Measurements from ENCODE around the gene CAMK1D. TPM values are rescaled to one million over a fixed set of nuclear protein-coding genes. Genes with fewer than 3 reads are reported as not detected.

Gene CAMK1D
- total and polyA plus RNA-seq, 2 donors (not counting 3 experiments of a cell fraction or from before 2014, with no cell fraction given): 0.37 to 4.2 TPM

DNA sequence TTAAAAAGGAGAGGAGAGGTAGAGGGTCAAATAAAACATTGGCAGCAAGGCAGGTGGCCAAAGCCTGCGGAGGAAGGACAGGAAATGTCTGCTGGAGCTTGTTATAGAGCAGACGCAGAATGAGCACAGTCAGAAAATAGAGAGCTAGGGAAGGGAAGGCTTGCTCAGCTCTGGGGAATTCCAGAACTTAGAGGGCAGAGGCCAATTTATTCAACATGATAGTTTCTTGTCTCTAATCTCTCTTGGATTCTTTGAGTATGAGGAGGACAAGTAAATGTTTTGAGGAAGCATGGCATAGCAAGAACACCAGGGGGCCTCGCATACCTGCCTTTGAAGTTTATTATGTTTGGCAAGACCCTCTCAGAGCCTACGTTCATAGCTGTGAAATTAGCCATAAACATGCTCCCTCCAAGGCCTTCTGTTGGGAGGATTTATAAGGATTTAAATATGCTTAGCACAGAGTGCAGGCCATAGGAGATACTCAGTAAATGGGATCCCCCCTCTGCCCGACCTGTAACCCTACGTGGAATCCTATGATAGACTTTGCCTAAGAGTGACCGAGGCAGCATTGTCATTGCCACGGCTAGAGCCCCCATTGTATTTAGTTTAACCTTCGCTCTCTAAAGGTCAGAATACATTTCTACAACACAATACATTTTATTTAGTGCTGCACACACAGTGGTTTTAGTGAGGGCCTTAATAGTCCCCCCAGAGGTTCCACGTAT, 358.3 kb downstream of the CAMK1D start:
- H3K27me3 ChIP-seq (ENCODE audit: control insufficient read depth in 2 of 2, insufficient read depth in 2 of 2, low read length in 2 of 2): no peaks in the 10 kb centered on the region
- peak overlapping the region; percentile 50 for H3K9ac ChIP-seq (replicated peaks; ENCODE audit: extremely low read depth, insufficient read depth, low read length)
- BruUV-seq (replicated peaks): no TSS peak
- H3K27ac ChIP-seq (ENCODE audit: insufficient read depth, low read depth, low read length): peak overlapping the region; percentile 85
- H2AFZ ChIP-seq (ENCODE audit: low read depth, low read length): peak overlapping the region; percentile 83
- H3K4me2 ChIP-seq (ENCODE audit: insufficient read depth, low read length): peak overlapping the region; percentile 54
- dilution Hi-C loops (cut with MboI; ENCODE audit: extremely low pct_ligation_motif_present, low sequenced_read_pairs) (no loop called here), intact Hi-C loops (cut with micrococcal nuclease) (loop anchor here (1.0 to 5.0 kb wide), 8 partner anchors 13 to 512 kb away; partner anchors contain the start of gene NUDT5)
- peak; percentile 81 for TF ChIP-seq GATA2 (IDR thresholded peaks at IDR 0.05; ENCODE audit: insufficient read depth, insufficient read length, low read depth, low read length)
- peak; percentile 30 for TF ChIP-seq POLR2A (IDR thresholded peaks at IDR 0.05; ENCODE audit: low read depth, low read length)
- peak; percentile 75 for TF ChIP-seq POLR2AphosphoS5 (IDR thresholded peaks at IDR 0.05; ENCODE audit: insufficient read depth, low read depth, low read length)
- no peak for TF ChIP-seq MYC (IDR thresholded peaks at IDR 0.05; ENCODE audit: low read depth, low read length)
- TF ChIP-seq, protein P1, sequence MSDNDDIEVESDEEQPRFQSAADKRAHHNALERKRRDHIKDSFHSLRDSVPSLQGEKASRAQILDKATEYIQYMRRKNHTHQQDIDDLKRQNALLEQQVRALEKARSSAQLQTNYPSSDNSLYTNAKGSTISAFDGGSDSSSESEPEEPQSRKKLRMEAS (IDR thresholded peaks at IDR 0.05; ENCODE audit: insufficient read depth, insufficient read length): no peak
- TF ChIP-seq, protein P2, sequence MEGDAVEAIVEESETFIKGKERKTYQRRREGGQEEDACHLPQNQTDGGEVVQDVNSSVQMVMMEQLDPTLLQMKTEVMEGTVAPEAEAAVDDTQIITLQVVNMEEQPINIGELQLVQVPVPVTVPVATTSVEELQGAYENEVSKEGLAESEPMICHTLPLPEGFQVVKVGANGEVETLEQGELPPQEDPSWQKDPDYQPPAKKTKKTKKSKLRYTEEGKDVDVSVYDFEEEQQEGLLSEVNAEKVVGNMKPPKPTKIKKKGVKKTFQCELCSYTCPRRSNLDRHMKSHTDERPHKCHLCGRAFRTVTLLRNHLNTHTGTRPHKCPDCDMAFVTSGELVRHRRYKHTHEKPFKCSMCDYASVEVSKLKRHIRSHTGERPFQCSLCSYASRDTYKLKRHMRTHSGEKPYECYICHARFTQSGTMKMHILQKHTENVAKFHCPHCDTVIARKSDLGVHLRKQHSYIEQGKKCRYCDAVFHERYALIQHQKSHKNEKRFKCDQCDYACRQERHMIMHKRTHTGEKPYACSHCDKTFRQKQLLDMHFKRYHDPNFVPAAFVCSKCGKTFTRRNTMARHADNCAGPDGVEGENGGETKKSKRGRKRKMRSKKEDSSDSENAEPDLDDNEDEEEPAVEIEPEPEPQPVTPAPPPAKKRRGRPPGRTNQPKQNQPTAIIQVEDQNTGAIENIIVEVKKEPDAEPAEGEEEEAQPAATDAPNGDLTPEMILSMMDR (IDR thresholded peaks at IDR 0.05; ENCODE audit: extremely low read depth in 1 of 2, insufficient read depth in 1 of 2, low read depth in 1 of 2, low read length in 2 of 2): peak; percentile 66 to 71
- peak; percentile 73 for TF ChIP-seq FOS (IDR thresholded peaks at IDR 0.05; ENCODE audit: borderline replicate concordance, insufficient read depth, low read length)
- TF ChIP-seq JUN (IDR thresholded peaks at IDR 0.05; ENCODE audit: borderline replicate concordance, insufficient read depth, insufficient read length, low read depth): peak; percentile 36
- H3K9me3 ChIP-seq (replicated peaks; ENCODE audit: control insufficient read depth, insufficient read depth, low read length): no peaks in the 10 kb centered on the region
- ChIA-PET CTCF (interaction anchor here (0.7 to 7.8 kb wide), 26 partner anchors 10 to 444 kb away, joined by 3 to 120 read pairs (median 4); partner anchors contain the start of gene OPTN), POLR2A (interaction anchor here (0.6 kb wide), 1 partner anchor 160 kb away, joined by 3 read pairs; no protein-coding TSS in a partner anchor)
- H3K4me3 ChIP-seq (replicated peaks in 1 of 3; ENCODE audit: insufficient read depth in 1 of 3, low read depth in 1 of 3, low read length in 3 of 3): no peak overlapping the region
- peaks cover 63% of the 10 kb centered on the region for H3K4me1 ChIP-seq (ENCODE audit: control insufficient read depth, extremely low read depth, insufficient read depth, low read length)
- H4K20me1 ChIP-seq (replicated peaks; ENCODE audit: control insufficient read depth, extremely low read depth, insufficient read depth, low read length): no peaks in the 10 kb centered on the region
- no peaks in the 10 kb centered on the region for H3K79me2 ChIP-seq (ENCODE audit: control insufficient read depth, insufficient read depth, low read length)
- H3K36me3 ChIP-seq (ENCODE audit: control insufficient read depth in 2 of 2, extremely low read depth in 1 of 2, insufficient read depth in 2 of 2, low read length in 2 of 2): no peaks in the 10 kb centered on the region
- FAIRE-seq (peak; percentile 82), DNase-seq (ENCODE audit: low read depth, low spot score) (peak; percentile 99)
- no peaks in the 10 kb centered on the region for H3K9me1 ChIP-seq (replicated peaks; ENCODE audit: control insufficient read depth, extremely low read depth, insufficient read depth, low read length)

Measured in endothelial cell of umbilical vein (primary cell).